Measurements from ENCODE around the gene MYEF2. TPM values are rescaled to one million over a fixed set of nuclear protein-coding genes. Genes with fewer than 3 reads are reported as not detected.
A peak's percentile ranks its signal among the peaks of the same experiment; 100 is the strongest.

Gene MYEF2
- total and polyA plus RNA-seq, 4 donors: 7.4 to 38.5 (median 17.5) TPM

DNA sequence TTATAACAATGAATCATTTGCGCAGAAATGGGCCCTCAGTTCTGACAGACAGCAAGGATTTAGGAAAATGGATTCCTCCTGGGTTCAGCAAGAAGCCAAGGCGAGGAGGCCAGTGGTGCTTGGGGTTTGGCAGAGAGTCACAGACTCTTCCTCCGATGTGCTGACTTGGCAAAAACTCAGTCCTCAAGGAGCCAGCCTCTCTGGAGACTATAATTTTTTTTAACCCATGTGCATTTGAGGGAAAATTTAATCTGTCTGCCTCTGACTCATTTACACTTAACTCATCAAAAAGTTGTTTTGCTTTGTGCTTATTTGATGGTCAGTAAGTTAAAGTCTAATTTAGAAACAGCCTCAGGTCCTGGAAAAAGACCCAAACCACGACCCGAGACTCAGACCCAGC, 91.5 kb downstream of the MYEF2 start:
- no peak for ATAC-seq (ENCODE audit: insufficient read depth, low FRiP score)
- Histone ChIP-seq H3K9me3 (ENCODE audit: control insufficient read depth in 4 of 4, insufficient read depth in 3 of 4, low read length in 3 of 4) (no peaks in the 10 kb centered on the region), H3K4me3 (no peak overlapping the region), H3K27ac (ENCODE audit: low read depth in 1 of 2, low read length in 1 of 2) (no peak overlapping the region), H3K4me1 (ENCODE audit: control insufficient read depth in 5 of 5, insufficient read depth in 5 of 5, low read length in 5 of 5) (peaks cover 0 to 34% (median 0%) of the 10 kb centered on the region in 5 donors), H3K36me3 (ENCODE audit: control insufficient read depth in 4 of 4, insufficient read depth in 4 of 4, low read length in 4 of 4) (no peaks in the 10 kb centered on the region), H3K27me3 (ENCODE audit: control insufficient read depth in 3 of 3, insufficient read depth in 3 of 3, low read length in 2 of 3) (no peaks in the 10 kb centered on the region), H3K9ac (ENCODE audit: insufficient read depth in 1 of 2, low read length in 2 of 2) (no peak overlapping the region)
- WGBS, 2 donors: 57 to 76% methylated on average over 5 of the region's 5 CpGs
- TF ChIP-seq, protein P1, sequence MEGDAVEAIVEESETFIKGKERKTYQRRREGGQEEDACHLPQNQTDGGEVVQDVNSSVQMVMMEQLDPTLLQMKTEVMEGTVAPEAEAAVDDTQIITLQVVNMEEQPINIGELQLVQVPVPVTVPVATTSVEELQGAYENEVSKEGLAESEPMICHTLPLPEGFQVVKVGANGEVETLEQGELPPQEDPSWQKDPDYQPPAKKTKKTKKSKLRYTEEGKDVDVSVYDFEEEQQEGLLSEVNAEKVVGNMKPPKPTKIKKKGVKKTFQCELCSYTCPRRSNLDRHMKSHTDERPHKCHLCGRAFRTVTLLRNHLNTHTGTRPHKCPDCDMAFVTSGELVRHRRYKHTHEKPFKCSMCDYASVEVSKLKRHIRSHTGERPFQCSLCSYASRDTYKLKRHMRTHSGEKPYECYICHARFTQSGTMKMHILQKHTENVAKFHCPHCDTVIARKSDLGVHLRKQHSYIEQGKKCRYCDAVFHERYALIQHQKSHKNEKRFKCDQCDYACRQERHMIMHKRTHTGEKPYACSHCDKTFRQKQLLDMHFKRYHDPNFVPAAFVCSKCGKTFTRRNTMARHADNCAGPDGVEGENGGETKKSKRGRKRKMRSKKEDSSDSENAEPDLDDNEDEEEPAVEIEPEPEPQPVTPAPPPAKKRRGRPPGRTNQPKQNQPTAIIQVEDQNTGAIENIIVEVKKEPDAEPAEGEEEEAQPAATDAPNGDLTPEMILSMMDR (IDR thresholded peaks at IDR 0.05; ENCODE audit: control extremely low read depth, extremely low read depth): no peak
- peak; percentile 44 to 81 (median 72) for DNase-seq

DNA sequence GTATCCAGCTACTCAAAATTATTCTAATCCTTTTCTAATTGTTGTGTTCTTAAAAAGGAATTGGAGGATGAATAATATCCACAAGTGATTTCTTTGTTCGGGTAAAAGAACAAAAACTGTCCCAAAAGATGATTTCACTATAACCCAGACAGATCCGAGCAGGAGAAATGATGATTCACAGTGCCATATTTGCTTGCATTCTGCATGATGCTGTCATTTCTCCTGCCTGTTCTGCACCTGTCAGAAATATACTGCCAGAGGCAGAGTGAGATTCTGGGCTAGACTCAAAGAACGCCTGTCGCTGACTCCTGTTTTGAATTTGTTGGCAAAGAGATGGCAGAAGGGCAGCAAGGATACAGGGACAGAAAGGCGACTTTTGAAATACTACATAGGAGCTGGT, 92.0 kb downstream of the MYEF2 start:
- H3K36me3 ChIP-seq (ENCODE audit: control insufficient read depth in 4 of 4, insufficient read depth in 4 of 4, low read length in 4 of 4): no peaks in the 10 kb centered on the region
- H3K27me3 ChIP-seq (ENCODE audit: control insufficient read depth in 3 of 3, insufficient read depth in 3 of 3, low read length in 2 of 3): no peaks in the 10 kb centered on the region
- peaks cover 0 to 31% (median 0%) of the 10 kb centered on the region in 5 donors for H3K4me1 ChIP-seq (ENCODE audit: control insufficient read depth in 5 of 5, insufficient read depth in 5 of 5, low read length in 5 of 5)
- H3K9me3 ChIP-seq (ENCODE audit: control insufficient read depth in 4 of 4, insufficient read depth in 3 of 4, low read length in 3 of 4): no peaks in the 10 kb centered on the region
- TF ChIP-seq, protein P1 (IDR thresholded peaks at IDR 0.05; ENCODE audit: control extremely low read depth, extremely low read depth): no peak
- 74 to 88% methylated on average over 5 of the region's 5 CpGs for WGBS, 2 donors
- H3K9ac ChIP-seq (ENCODE audit: insufficient read depth in 1 of 2, low read length in 2 of 2): no peak overlapping the region
- ATAC-seq (ENCODE audit: insufficient read depth, low FRiP score): no peak
- no peak overlapping the region for H3K27ac ChIP-seq (ENCODE audit: low read depth in 1 of 2, low read length in 1 of 2)
- no peak for DNase-seq
- H3K4me3 ChIP-seq: no peak overlapping the region

DNA sequence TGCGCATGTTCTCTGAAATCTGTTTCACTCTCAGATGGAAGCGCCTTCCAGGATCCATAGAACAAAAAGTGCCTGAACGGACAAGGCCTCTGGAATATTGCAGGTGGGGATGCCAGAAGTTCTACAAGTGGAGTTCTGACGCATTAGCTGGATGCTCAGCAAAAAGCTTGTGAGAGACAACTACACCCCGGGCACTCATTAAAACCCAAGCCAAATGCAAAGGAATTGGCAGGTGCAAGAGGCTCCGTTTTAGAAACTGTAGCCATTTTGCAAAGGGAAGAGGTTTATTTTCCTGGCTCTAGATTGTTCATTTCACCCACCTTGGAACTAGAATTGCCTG, 92.5 kb downstream of the MYEF2 start:
- Histone ChIP-seq H3K27me3 (ENCODE audit: control insufficient read depth in 3 of 3, insufficient read depth in 3 of 3, low read length in 2 of 3) (no peaks in the 10 kb centered on the region), H3K9me3 (ENCODE audit: control insufficient read depth in 4 of 4, insufficient read depth in 3 of 4, low read length in 3 of 4) (no peaks in the 10 kb centered on the region), H3K4me3 (no peak overlapping the region), H3K36me3 (ENCODE audit: control insufficient read depth in 4 of 4, insufficient read depth in 4 of 4, low read length in 4 of 4) (no peaks in the 10 kb centered on the region), H3K27ac (ENCODE audit: low read depth in 1 of 2, low read length in 1 of 2) (no peak overlapping the region), H3K9ac (ENCODE audit: insufficient read depth in 1 of 2, low read length in 2 of 2) (no peak overlapping the region), H3K4me1 (ENCODE audit: control insufficient read depth in 5 of 5, insufficient read depth in 5 of 5, low read length in 5 of 5) (peaks cover 0 to 26% (median 0%) of the 10 kb centered on the region in 5 donors)
- TF ChIP-seq, protein P1 (IDR thresholded peaks at IDR 0.05; ENCODE audit: control extremely low read depth, extremely low read depth): no peak
- no peak for DNase-seq
- WGBS, 2 donors: 92 to 96% methylated on average over 6 of the region's 6 CpGs
- ATAC-seq (ENCODE audit: insufficient read depth, low FRiP score): no peak
